NCI-H345 (cell line): ENCODE results near the gene AMHR2.

Experiments
- DNase-seq: peaks from one replicate; lab custom pipeline; 2025; lab: John Stamatoyannopoulos, UW

Gene AMHR2

DNA sequence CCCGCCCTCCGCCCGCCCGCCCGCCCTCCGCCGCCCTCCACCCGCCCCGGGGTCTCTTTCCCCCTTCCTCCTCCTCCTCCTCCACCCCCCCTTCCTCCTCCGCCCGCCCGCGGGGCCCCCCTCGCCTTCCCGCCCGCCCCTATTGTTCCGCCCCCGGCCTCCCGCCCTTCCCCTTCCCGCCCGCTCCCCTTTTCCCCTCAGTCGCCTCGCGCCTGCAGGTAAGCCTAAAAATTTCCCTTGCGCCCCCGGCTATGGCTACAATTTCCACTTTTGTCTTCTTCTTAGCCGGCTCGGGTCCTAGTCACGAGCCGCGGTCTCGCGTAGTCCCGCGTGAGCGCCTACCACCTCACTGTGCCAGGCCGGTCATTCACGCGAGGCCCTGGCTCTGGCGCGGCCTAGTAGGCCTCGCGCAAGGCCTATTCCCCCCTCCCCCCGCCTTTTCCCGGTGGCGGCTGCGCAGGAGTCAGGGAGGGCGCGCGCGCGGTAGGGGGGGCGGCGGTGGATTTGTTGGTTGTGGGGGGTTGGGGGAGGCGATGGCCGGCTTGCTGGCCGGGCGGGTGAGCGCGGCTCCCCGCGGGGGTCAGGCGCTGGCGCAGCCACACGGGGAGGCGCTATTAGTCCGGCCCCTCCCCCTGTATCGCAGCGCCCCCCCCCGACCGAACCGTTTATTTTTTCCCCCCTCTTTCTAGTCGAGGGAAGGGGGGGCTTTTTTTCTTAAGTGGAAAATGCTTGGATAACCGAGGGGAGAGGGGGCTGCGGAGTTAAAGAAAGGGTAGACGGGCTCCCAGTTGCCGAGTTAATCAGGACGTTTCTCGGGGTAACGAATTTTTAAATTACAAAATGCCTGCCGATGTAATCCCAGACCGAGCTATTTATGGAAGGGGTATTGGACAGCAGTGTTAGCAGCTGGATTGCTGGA lies 28.8 kb downstream of the AMHR2 start:
- DNase-seq: peak; percentile 77

- no peak for DNase-seq
Observed at GRCh38 chr12:53453953-53454640, 30.4 kb downstream of the AMHR2 start.

- DNase-seq: no peak
Observed at GRCh38 chr12:53454707-53455106, 31.1 kb downstream of the AMHR2 start.

DNA sequence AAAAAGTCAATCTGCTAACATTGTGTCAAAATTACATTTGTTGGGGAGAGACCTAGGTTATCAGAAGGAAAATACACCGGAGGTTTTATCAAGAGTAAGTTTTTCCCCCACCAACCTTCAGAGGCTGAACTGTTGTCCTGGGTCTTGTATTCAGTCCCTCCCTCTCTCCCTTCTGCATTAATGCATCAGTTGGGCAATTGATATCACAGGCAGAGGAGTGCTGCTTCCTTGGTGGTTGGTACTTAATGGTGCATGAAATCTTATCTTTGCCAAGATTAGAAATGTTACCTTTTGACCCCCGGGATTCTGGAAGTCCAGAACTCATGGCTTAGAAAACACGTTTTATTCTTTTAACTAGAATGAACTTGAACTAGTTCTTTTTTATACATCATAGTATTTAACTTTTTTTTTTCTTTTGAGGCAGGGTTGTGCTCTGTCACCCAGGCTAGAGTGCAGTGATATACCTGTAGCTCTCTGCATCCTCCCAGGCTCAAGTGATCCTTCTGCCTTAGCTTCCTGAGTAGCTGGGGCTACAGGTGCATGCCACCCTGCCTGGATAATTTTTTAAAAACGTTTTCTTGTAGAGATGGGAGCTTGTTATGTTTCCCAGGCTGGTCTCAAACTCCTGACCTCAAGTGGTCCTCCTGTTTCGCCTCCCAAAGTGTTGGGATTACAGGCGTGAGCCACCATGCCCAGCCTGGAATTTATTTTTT lies 33.2 kb downstream of the AMHR2 start:
- no peak for DNase-seq

GRCh38 chr12:53459097-53459496 lies 35.4 kb downstream of the AMHR2 start:
- no peak for DNase-seq

DNA sequence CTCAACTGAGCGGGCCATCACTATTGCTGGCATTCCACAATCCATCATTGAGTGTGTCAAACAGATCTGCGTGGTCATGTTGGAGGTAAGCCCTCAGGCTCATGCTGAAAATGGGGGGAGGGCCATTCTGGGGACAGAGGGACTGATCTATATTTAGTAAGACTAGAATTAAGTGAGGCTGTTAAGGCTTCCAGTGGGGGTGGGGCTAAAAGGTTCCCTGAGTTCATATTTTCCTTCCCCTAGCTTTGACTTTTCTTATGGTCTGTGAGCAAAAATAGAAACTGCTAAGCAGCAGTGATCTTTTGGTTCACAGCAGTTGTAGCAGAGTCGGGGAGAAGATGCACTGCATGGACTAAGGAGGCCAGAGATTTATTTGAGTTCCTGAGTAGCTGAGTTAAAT lies 37.4 kb downstream of the AMHR2 start:
- DNase-seq: no peak

DNA sequence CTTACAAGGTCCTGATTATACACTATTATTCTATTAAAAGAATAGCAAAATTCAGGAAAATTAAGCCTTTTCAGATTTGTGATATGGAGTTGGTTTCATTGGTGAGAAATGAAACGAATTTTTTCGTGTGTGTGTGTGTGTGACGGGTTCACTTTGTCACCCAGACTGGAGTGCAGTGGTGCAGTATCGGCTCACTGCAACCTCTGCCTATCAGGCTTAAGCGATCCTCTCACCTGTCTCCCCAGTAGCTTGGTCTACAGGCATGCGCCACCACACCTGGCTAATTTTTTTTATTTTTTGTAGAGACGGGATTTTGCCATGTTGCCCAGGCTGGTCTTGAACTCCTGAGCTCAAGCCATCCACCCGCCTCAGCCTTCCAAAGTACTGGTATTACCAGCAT lies 37.9 kb downstream of the AMHR2 start:
- DNase-seq: no peak

DNA sequence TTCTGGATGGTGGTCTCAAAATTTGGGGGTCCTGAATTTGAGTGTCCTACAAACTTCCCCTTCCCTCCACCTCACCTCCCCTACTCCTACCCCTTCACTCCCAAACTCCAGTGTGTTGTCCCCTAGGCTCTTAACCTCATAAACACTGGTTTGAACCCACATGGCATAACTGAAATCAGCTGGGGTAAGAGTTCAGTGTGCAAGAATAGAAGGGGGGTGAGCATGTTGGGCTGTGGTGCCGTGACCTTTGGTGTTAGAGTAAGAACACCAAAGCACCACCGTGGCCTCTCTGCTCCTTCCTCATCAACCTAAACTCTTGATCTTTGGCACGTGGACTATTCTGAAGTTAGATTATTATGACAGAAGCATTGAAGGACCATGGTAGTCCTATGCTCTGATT lies 39.3 kb downstream of the AMHR2 start:
- DNase-seq: no peak

DNA sequence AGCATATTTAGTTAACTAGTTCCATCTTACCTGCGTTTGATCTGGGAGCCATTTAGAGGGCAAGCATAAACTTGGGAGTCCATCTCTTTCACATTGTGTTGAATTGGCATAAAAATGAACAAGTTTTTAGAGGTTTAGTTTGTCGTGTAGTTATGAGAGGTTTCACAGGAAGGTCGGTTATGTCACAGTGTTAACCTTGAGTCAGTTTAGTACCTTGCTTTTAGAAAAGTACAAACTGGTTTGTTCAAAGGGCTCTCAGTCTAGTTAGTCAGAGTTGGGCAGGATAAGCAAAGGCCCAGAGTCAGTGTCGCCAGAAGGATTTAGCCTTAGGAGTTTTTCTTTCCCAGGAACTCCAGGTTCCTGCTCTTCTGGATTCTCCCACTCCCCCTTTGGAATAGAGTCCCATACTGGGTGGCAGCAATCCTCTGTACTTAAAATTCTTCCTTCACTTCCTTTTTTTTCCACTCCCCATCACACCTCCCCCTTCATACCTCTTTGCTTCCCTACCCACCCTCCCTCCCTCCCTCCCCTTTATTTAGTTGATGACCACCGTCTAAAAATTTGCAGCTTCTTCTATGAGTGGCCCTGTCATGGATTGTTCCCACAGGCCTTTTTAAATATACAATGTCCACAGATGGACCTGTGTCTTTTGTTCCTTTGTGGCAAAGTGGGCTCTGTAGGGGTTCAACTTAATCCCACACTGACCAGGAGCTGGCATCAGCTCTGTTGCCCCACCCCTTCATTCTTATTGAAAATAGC lies 40.3 kb downstream of the AMHR2 start:
- DNase-seq: no peak

- DNase-seq: no peak
Observed at GRCh38 chr12:53464685-53465418, 41.2 kb downstream of the AMHR2 start.

DNA sequence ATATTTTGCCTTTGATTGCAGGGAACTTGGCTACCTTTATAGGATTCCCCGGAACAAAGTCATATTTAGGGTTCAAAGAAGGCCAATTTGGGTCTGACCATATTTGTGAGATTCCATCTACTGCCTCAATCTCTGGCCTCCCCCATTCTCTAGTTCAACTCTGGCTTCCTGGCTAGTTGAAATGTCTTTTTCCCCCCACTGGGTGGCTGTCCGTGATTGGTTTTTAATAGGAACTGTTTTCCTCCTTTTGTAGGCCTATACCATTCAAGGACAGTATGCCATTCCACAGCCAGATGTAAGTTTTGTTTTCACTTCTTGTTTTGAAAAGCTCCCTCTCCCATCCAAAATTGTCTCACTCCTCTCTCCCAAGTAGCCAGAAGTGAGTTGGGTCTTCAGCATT lies 42.0 kb downstream of the AMHR2 start:
- DNase-seq: no peak

GRCh38 chr12:53466640-53467039 lies 43.0 kb downstream of the AMHR2 start:
- no peak for DNase-seq

DNA sequence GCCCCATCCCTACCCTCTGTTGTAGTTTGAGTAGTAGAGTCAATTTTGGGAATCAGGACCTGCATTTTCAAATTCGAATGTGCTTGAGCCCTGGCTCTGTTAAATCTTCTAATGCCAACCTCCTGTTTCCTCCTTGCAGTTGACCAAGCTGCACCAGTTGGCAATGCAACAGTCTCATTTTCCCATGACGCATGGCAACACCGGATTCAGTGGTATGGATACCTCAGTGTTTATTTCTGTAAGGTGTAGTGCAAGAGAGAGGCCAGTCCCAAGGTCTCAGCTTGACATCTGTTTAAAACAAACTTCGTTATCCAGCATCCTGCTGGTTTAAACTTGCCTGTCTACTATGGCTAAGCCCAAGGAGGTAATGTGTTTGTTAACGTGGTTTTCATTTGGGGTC lies 43.4 kb downstream of the AMHR2 start:
- DNase-seq: no peak

DNA sequence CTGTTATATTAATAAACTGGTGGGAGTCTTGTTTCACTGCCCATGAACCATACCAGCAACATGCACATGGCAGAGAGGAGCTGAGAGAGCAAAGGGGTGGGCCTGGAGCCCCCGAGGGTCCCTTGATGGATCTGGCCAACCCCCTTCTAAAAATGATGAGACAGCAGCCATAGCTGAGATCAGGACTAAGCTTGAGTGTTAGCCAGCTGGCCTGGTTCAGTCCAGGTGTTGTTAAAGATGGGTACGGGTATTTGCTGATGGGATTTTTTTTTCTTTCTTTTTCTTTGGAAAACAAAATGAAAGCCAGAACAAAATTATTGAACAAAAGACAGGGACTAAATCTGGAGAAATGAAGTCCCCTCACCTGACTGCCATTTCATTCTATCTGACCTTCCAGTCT lies 44.2 kb downstream of the AMHR2 start:
- DNase-seq: no peak

- DNase-seq: no peak
Observed at GRCh38 chr12:53468282-53468681, 44.6 kb downstream of the AMHR2 start.

- DNase-seq: no peak
Observed at GRCh38 chr12:53472056-53472582, 48.5 kb downstream of the AMHR2 start.

GRCh38 chr12:53474077-53474476 lies 50.4 kb downstream of the AMHR2 start:
- no peak for DNase-seq

DNA sequence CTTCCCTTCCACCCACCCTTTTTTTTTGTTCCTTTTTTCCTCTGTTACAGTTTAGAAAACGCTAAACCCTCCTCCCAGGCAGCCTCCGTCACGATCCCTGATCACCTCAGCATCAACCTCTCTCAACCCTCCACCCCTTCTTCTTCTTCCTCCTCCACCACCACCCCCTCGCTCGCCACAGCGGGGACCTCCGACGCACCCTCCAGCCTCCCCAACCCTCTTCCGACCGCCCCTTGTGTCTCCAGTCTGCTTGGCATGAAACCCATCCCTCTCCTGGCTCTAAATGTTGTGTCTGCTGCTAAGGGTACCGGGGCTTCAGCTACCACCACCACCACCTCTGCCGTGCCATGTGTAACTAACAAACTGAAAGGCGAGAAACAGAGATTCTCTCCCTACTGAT lies 51.2 kb downstream of the AMHR2 start:
- no peak for DNase-seq

DNA sequence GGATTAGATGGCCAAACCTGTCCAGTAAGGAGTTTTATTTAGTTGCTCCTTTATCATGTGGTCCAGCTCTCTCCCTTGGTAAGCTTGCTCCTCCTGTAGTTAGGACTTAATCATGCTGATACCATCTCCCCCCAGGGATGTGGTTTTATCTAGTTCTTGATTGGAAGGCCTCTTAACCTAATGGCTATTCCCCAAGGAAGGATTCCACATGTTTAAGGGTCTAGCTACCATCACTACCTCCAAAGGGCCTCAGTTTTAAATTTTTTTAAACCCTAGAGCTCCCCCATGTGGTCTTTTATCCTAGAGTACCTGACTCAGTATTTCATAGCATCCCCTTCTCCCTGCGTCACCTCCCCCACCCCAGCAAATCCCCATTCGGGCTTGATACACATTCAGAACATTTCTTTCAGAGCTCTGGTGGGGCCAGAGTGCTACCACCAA lies 53.1 kb downstream of the AMHR2 start:
- DNase-seq: no peak

GRCh38 chr12:53478865-53479264 lies 55.2 kb downstream of the AMHR2 start:
- DNase-seq: no peak

- no peak for DNase-seq
Observed at GRCh38 chr12:53479331-53479730, 55.7 kb downstream of the AMHR2 start.
